Adrenal gland (tissue), 5 donors: ENCODE data around the gene PHC2.

Experiments used
- POLR2A ChIP-seq, 2 donors: fragments of 450-650 bp; IDR thresholded peaks; one replicate each; pipeline ENCODE4 v1.6.1; 2017; ENCODE audit warnings: antibody characterized with exemption in 2 of 2, mild to moderate bottlenecking in 2 of 2, moderate library complexity in 1 of 2
- TF ChIP-seq, protein P1 (sequence below), 6 experiments: fragments of 450-650 bp in 4 of 6; fragments of 200-600 bp in 2 of 6; sonication (generic) in 1 of 6; IDR thresholded peaks; 1 replicate in 5 of 6; 2 replicates in 1 of 6; pipeline versions ENCODE4 v1.5.1 to v1.8.0; 2016 to 2021; ENCODE audit warnings: antibody characterized with exemption in 6 of 6, mild to moderate bottlenecking in 2 of 6, moderate library complexity in 1 of 6
- donor health status: DM: no; HTN: no; CAD: no.

DNA sequence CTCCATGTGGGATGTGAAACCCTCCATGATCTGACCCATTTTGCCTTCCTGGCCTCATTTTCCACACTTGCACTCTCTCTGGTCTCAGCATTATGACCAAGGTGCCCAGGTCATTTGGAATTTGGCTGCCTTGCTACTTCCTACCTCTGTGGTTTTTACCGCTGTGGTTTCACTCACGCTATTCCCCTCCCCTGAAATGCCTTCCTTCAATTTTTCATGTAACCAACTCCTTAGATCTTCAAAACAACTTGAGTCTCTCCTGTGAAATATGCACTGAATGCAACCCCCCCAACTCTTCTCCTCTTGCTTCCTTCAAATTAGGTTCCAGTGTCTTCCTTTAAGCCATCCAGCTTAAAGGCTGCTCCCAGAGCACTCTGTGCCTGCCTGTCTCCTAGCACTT is 50.1 kb downstream of the PHC2 start:
- no peak for TF ChIP-seq POLR2A (IDR thresholded peaks at IDR 0.05)
- TF ChIP-seq, protein P1, sequence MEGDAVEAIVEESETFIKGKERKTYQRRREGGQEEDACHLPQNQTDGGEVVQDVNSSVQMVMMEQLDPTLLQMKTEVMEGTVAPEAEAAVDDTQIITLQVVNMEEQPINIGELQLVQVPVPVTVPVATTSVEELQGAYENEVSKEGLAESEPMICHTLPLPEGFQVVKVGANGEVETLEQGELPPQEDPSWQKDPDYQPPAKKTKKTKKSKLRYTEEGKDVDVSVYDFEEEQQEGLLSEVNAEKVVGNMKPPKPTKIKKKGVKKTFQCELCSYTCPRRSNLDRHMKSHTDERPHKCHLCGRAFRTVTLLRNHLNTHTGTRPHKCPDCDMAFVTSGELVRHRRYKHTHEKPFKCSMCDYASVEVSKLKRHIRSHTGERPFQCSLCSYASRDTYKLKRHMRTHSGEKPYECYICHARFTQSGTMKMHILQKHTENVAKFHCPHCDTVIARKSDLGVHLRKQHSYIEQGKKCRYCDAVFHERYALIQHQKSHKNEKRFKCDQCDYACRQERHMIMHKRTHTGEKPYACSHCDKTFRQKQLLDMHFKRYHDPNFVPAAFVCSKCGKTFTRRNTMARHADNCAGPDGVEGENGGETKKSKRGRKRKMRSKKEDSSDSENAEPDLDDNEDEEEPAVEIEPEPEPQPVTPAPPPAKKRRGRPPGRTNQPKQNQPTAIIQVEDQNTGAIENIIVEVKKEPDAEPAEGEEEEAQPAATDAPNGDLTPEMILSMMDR (IDR thresholded peaks at IDR 0.05) = no peak
